HG02623 (cell line): Measurements from ENCODE around the gene PCBP1.
"Not testable (repeated sequence)": the region's sequence is repeated elsewhere in the genome, so short reads cannot be mapped to it uniquely, and the experiment has no call there.

ENCODE experiments used
- ATAC-seq: cut with Tn5 transposase; IDR thresholded peaks from one replicate; pipeline ENCODE4 v1.9.1; 2021; ENCODE audit warnings: moderate library complexity; ENCODE audit not compliant: unreplicated experiment

PCBP1 gene

DNA sequence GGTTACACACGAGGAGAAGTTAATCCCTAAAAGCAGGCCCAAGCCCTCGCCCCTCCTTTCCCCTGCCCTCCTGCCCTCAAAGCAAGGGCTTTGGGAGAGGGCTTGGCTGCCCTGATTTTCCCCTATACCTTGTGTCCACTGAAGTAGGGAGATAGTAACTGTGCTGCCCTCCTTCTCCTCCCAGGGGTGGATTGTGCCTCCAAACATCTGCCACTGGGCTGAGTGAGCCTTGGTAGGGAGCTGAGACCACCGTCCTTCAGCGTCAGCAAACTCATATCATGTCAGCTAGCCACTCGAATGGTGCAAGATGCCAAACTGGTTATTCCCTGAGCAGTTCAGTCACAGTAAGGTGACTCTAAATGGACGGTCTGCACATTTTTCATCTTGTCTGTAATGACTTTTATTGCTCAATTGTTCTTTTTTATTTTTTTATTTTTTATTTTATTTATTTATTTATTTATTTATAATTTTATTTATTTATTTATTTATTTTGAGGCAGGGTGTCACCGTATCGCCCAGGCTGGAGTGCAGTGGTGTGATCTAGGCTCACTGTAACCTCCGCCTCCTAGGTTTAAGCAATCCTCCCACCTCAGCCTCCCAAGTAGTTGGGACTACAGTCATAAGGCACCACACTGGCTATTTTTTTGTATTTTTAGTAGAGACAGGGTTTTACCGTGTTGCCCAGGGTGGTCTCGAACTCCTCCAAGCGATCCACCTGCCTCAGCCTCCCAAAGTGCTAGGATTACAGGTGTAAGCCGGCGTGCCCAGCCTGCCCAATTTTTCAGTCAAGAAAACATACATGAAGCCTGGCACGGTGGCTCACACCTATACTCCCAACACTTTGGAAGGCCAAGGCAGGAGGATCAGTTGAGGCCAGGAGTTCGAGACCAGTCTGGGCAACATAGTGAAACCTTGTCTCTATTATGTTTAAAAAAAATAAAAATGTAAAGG is 8.7 kb downstream of the PCBP1 start:
- ATAC-seq: no peak

DNA sequence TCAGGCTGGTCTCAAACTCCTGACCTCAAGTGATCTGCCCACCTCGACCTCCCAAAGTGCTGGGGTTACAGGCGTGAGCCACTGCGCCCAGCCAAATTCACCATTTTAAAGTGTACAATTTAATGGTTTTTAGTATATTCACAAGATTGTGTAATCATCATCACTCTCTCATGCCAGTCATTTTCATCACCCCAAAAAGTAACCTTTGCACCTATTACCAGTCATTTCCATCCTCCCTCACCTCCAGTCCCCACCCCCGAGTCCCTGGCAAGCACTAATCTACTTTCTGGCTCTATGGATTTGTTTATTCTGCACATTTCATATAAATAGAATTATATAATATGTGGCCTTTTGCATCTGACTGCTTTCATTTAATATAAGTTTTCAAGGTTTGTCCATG is 10.8 kb downstream of the PCBP1 start:
- ATAC-seq: no peak

DNA sequence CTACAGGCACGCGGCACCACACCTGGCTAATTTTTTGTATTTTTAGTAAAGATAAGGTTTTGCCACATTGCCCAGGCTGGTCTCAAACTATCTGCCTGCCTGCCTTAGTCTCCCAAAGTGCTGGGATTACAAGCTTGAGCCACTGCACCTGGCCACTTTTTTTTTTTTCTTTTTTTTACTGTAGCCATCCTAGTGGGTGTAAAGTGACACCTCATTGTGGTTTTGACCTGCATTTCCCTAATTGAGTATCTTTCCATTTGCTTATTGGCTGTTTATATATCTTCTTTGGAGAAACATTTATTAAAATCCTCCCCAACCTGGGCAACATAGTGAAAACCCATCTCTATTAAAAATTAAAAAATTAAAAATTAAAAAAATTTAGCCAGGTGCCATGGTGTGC is 12.0 kb downstream of the PCBP1 start:
- ATAC-seq: no peak

DNA sequence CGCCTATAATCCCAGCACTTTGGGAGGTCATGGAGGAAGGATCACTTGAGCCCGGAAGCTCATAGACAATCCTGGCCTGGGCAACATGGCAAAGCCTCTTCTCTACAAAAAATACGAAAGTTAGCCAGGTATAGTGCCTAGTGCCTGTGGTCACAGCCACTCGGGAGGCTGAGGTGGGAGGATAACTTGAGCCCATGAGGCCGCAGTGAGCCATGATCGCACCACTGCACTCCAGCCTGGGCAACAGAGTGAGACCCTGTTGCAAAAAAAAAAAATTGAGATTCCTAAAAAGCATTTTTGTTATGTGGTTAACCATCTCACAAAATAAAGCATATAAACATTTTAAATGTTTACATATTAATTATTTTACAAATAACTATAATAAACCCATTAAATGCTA is 13.9 kb downstream of the PCBP1 start:
- no peak for ATAC-seq

DNA sequence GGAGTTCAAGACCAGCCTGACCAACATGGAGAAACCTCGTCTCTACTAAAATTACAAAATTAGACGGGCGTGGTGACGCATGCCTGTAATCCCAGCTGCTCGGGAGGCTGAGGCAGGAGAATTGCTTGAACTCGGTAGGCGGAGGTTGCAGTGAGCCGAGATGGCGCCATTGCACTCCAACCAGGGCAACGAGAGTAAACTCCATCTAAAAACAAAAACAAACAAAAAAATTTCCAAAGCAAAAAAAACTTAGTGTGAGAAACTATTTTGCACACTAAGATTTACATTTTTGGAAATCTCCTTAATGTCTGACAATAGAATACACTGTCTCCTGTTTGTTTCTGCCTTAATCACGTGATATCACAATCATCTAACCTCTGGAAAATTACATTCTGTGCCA is 14.4 kb downstream of the PCBP1 start:
- ATAC-seq: not testable (repeated sequence)

DNA sequence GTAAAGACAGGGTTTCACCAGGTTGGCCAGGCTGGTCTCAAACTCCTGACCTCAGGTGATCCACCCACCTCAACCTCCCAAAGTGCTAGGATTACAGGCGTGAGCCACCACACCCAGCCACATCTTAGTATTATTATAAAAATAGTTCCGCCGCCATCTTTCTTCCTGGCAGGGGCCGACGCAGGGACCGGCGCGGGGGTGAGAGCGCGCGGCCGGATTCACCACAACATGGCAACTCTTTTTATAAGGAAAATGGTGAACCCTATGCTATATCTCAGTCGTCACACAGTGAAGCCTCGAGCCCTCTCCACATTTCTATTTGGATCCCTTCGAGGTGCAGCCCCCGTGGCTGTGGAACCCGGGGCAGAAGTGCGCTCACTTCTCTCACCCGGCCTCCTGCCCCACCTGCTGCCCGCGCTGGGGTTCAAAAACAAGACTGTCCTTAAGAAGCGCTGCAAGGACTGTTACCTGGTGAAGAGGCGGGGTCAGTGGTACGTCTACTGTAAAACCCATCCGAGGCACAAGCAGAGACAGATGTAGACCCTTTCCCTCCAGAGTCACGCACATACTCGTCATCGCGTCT is 15.1 kb downstream of the PCBP1 start:
- not testable (repeated sequence) for ATAC-seq

DNA sequence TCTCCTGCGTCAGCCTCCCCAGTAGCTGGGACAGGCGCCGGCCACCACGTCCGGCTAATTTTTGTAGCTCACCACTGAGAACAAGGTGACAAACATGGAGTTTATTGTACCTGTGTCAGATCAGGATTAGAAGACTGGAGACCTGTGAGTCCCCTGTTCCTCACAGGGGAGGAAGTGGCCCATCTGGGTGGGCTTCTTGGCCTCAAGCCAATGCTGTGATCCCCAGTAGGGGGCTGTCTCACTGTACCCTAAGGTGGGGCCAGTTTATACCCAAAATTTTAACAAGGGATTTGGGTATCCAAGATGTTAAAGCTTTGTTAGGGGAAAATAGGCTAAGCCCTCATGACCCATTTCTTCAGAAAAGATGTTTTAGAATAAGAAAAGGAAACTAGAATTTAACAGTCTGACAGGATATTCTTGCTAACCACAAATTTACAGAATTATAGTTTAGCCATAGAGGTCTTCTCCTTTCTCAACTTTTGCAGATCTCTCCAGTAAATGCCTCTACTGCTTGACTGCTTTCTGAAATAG is 16.3 kb downstream of the PCBP1 start:
- no peak for ATAC-seq

DNA sequence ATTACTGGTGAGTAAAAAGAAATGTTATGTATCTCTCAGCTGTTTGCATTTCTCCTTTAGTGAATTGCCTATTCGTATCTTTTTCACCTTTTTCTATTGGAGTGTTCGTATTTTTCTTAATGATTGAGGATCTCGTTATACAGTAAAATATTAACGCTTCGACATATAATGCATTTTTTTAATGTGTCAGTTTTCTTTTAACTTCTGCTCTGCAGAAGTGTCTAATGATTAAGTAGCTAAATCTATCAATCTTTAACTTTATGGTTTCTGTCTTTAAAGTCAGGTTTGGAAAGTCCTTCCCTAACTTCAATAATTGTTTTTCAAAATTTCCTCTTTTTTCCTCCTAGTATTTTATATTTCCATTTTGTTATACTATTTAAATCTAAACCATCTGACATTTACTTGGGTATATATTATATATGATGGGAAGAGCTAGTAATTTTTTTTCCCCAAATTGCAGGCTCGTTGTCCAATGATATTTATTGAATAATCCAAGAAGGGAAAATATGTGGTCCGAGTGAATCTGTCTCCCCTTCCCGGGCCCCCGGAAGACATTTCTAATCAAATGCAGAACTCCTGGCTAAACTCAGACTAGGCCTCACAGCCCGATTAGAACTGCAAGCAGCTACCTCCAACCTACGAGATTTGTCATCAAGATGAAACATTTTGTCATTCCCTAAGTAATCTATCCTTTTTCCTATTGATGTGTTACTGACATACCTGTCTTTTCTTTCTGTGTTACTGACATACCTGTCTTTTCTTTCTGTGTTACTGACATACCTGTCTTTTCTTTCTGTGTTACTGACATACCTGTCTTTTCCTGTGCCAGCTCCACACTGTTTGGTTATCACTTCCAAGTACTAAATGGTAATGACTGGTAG is 17.2 kb downstream of the PCBP1 start:
- no peak for ATAC-seq

DNA sequence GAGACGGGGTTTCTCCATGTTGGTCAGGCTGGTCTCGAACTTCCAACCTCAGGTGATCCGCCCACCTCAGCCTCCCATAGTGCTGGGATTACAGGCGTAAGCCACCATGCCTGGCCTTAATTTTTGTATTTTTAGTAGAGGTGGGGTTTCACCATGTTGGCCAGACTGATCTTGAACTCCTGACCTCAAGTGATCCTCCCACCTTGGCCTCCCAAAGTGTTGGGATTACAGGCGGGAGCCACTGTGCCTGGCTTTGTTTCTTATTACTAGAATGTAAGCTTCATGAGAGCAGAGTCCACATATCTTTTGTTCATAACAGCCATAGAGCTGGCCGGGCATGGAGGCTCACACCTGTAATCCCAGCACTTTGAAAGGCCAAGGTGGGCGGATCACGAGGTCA is 18.9 kb downstream of the PCBP1 start:
- ATAC-seq: not testable (repeated sequence)

DNA sequence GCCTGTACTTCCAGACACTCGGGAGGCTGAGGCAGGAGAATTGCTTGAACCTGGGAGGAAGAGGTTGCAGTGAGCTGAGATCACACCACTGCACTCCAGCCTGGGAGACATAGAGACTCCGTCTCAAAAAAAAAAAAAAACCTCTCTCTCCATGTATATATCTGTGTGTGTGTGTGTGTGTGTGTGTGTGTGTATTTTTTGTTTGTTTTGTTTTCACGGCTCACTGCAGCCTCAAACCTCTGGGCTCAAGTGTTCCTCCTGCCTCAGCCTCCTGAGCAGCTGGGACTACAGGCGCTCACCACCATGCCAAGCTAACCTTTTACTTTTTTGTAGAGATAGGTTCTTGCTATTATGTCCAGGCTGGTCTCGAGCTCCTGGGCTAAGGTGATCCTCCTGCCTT is 23.1 kb downstream of the PCBP1 start:
- not testable (repeated sequence) for ATAC-seq

DNA sequence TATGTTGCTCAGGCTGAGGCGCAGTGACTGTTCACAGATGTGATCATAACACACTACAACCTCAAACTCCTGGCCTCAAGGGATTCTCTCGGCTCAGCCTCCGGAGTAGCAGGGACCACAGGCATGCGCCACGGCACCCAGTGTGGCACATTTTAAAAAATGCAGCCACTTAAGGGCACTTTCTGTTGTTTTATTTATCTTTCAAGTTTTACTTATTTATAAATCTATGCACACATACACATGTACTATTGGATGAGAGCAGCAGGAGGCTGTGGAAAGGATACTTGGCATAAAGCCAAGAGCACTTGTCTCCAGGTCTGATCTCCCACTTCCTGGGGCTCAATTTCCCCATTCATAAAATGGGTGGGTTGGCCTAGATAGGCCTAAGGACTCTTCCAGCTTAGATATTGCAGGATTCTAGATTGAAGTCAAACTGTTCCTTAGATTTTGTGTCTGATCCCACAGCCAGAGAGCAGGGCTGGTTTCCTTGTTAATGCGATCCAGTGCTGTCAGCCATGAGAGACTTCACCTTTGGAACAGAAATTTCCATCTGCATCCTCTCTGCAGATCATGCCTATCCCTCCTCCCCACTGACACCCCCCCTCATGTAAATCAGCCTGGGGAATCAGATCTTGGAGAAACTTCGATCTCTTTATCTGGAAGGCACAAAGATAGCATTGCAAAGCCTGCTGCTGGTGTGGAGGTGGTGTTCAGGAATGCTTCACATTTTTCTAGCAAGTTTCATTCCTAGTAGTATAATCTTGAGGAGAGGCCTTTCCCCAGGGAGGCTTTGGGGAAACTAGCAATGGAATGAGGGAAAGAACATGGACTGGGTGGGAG is 24.7 kb downstream of the PCBP1 start:
- no peak for ATAC-seq

DNA sequence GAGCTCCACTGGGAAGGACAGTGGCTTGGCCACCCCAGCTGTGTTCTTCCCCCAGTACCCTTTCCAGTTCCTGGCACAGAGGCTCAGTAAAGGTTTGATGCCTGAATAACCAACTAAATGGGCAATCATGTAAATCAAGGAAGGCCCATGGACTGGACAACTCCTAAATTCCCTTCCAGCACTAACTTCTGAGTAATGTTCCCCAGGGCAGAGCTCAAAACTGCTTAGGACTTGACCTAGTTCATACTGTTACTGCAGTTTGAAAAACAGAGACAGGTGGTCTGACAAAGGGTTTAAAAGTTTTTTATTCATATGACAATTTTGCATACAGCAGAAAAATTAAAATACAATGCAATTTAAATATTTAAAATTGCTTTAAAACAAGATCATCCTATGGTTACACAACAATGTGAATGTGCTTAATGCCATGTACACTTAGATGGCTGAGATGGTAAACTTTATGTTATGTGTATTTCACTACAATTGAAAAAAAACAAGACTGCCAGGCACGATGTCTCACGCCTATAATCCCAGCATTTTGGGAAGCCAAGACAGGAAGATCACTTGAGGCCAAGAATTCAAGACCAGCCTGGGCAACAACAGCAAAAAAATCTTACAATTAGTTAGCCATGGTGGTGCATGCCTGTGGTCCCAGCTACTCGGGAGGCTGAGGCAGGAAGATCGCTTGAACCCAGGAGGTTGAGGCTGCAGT is 26.2 kb downstream of the PCBP1 start:
- no peak for ATAC-seq

DNA sequence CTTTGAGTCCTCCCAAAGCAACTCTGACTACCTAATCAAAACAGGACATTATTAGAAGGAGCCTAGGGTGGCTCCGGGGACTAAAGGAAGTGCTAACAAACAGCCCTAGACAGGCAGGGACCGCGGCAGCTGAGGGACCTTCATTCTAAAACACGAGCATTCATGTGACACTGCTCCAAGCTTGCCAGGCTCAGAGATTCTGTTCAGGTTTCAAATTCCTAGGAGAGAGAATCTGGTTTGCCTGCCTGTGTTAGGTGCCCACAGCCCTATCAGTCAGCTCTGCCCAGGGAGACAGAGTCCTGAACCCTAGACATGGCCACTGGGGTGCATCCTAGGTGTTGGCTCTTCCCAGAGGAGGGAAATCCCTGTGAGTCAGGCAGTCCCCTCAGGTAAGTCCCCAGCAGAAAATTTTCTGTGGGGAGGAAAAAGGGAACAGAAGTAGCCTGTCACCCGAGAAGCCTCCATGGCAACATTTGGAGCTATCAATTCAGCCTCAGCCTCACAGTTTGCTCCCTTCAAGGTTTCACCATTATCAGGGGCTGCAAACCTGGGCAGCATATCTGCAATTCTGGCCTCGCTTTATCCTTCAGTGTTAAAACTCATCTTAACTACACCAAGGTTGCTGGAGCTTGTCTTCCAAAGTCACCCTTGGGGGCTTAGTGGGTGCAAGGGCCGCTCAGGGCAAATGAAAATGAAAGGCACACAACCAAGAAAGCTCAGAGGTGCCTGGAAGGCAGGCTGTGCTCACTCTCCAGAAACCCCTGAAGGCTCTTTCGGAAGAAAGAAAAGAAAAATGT is 28.6 kb downstream of the PCBP1 start:
- peak; percentile 56 for ATAC-seq

DNA sequence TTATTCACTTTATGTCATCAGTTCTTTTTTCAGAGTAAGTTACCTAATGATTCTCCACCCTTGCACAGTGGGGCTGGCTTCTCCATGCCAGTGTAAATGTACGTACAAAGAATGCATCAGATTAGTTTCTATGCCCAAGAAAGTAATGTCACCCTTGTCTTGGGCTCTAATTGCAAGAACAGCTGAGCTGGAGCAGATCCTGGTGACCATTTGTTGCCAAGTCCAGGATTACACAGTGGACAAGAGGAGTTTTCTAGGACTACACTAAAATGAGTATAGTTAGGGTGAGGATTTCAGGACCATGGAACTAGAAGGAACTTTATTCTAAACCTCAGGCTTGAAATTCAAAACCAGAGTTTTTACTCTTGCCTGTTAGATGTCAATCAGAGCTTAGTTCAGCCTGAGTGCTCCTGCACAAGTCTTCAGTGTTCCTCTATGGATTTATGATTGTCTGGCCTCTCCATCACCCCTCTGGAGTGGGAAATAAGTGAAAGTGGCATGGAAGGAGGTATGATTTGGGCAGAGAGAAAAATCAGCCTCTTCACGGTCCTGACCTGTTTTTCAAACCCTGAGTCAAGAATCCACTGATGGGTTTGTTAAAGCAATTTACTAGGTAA is 29.8 kb downstream of the PCBP1 start:
- no peak for ATAC-seq

DNA sequence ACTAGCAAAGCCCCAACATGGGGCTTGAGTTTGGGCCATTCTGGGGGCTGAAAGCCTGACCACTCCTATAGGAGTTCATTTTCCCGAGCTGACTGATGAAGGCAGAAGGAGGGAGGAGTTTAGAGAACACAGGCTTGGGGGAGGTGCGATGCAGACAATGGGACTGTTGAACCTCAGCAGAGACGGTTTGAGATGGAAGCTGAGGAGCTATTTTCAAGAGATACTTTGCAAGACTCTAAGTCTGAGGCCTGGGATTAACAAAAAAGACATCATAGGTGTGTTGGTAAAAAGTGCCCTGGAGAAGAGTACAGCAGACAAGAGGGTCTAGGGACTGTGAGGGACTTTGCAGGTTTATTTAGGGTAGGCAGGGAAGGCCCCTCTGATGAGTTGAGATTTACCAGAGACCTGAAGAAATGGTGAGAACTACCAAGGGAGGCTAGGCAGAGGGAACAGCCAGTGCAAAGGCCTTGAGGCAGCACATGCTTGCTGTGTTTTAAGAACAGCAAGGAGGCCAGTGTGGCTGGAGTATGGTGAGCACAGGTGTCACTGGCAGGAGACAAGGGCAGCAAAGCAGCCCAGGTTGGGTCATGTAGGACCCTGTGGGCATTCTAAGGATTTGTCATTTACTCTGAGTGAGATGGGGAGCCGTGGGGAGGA is 31.6 kb downstream of the PCBP1 start:
- no peak for ATAC-seq

DNA sequence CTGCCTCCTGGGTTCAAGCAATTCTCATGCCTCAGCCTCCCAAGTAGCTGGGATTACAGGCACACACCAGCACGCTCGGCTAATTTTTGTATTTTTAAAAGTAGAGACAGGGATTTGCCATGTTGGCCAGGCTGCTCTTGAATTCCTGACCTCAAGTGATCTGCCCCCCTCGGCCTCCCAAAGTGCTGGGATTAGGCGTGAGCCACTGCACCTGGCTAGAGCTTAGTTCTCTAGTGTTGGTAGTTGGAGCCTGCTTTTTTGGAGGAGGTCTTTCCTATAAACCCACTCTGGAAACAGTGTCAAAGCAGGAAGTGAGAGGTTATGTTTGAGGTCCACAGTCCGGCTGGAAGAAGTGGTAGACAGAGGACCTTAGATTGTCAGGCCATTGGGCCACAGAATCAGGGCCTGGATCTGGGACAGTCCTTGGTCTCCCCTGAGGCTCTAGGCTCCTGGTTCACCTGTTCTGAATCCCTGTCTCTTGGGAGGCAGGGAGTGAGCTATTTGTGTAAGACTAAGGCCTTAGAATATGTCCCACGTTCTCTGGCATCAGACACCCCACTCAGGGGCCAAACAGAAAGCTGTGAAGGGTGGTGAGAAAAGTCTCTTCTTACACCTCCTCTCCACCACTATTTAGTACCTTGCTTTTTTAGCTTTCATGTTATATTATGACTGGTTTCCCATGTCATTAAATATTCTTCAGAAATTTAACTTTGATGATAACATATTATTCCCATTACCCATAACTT is 34.5 kb downstream of the PCBP1 start:
- no peak for ATAC-seq

DNA sequence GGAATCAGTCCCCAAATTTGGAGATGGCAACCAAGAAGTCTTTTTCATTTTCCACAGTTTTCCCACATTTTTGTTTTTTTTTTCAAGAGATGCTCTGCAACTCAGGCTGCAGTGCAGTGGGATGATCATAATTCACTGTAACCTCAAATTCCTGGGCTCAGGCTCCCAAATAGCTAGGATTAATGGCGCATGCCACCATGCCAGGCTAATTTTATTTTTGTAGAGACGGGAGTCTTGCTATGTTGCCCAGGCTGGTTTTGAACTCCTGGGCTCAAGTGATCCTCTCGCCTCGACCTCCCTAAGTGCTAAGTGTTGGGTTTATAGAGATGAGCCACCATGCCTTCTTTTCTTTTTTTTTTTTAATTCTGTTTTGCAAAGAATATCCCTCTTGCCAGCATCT is 35.2 kb downstream of the PCBP1 start:
- ATAC-seq: no peak
